Germinal center (tissue), 1 donor: Measurements from ENCODE around the gene HSP90AA1.
A peak's percentile ranks its signal among the peaks of the same experiment; 100 is the strongest.
"Not testable (repeated sequence)": the region's sequence is repeated elsewhere in the genome, so short reads cannot be mapped to it uniquely, and the experiment has no call there.

Source experiments
- DNase-seq: peaks from one replicate; pipeline ENCODE4 v3.0.0; 2012; ENCODE audit warnings: mixed read lengths, low spot score

The HSP90AA1 gene

DNA sequence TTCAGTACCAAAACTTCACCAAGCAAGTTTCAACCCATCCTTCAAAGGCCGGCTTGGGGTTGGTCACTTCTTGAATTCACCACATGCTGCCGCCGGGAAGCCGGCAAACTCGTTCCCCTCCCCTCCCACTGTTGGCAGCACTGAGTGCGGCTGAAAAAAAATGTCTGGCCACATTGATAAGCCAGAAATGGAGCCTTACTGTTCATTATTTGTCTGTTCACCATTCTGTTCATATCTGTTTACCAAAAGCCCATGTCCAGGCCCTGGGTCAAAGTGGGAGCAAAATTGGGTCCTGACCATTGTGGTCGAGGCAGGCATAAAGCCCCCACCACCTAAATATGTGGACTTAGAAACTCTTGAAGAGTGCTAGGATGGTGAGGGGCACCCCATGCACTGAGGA, 7.3 kb upstream of the HSP90AA1 start:
- no peak for DNase-seq

DNA sequence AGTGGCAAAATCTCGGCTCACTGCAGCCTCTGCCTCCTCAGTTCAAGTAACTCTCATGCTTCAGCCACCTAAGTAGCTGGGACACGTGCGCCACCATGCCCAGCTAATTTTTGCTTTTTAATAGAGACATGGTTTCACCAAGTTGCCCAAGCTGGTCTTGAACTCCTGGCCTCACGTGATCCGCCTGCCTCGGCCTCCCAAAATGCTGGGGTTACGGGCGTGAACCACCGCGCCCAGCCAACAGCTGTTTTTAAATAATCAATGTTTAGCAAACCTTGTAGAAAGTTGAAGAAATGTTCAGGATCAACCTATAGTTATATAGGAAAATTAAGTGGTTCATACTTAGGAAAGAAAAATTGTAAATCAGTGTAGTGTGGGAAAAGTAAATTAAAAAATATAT, 6.0 kb upstream of the HSP90AA1 start:
- no peak for DNase-seq

DNA sequence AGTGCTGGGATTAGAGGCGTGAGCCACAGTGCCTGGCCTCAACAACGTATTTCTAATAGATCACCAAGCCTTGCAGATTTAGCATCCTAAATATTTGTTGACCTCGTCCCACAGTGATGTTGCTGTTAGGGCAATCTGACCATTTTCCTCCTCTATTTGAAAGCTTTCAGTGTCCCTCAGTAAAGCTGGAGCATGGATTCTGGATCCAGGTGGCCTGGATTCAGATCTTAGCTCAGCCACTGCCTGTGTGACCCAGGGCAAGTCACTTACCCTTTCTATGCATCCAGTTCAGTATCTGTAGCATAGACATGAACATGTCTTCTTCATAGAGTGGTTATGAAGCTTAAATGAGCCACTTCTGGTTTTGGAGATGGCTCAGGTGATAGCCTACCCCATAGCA, 3.9 kb upstream of the HSP90AA1 start:
- DNase-seq, result no peak

DNA sequence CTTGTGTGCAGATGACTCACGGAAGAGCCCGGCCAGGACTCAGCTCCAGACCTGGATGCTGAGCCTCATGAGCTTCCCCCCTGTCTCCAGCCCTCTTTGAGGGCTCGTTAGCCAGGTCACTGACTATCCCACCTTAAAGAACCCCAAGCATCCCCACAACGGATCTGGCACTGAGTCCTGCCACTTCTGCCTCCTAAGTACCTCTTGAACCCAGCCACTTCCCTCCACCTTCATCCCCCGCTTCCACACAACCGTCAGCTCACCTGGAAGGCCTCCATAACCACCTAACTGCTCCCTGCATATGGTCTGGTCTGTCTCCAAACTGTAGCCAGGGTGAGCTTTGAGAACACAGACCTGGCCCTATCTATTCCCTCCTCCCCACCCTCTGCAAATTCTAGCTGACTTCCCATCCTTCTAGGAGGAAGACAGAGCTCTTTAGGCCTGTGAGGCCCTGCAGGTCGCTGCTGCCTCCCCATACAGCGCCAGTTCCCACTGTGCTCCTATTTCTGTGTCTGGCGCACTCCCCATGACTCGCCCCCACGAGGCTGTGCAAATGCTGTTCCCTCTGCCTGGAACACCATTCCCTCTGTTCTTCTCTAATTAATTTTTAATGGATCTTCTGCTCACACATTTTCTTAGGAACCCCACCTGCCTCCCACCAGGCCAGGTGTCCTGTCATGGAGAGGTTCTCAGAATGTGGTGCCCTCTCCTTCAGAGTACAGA, 2.9 kb upstream of the HSP90AA1 start:
- DNase-seq, result no peak

DNA sequence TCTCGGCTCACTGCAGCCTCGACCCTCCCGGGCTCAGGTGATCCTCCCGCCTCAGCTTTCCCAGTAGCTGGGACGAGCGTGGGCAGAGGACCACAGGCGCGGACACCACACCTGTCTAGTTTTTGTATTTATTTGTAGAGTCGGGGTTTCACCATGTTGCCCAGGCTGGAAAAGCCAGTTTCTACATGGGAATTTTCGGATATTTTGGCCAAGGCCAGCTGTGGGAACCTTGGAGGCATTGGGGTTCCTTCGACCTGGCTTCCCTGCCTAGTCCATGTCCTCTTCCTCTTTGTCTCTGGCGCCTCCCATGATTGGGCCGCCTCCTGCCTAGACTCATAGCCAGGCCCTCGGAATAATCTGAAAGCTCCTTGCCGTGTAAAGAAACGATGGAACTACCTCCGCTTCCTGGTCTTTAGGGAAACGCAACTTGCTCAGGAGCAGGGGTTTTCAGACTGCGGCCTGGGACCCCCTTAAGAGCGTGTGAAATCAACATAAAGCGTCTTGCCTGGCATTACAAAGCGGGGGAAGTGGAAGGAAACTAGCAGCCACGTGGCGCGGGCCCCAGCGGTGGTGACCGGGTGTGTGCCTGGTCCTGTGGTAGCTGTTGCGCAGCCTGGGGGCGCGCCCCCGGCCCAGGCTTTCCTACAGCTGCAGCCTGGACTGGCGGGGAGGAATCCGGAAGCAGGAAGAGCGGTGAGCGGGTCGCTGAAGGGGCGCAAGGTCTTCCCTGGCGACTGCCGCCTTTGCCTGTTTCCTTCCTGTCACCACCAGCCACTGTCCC, 1.4 kb upstream of the HSP90AA1 start:
- DNase-seq, result peak; percentile 55

DNA sequence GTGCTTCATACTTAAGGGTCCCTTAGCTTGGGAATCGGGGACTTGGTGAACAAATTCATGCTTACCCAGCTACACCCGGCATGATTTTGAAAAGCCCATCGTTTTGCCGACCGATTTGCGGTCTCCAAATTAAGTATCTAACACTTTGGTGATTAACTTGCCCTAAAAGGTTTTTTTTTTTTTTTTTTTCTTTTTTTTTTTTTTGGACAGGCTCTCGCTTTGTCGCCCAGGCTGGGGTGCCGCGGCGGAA, 843 bp upstream of the HSP90AA1 start:
- no peak for DNase-seq

DNA sequence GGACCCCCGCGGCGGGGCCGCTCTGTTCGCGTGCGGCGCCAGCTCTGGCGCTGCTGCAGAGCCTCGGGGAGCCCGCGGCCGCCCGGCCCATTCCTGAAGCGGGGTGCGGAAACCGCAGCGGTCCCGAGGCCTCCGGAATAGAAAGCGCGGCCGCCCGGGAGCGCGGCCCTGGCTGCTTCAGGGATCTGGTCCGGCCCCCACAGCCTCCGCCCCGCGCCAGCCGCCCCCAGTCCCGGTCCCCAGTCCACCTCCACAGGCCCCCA, 204 bp downstream of the HSP90AA1 start:
- DNase-seq, result no peak

DNA sequence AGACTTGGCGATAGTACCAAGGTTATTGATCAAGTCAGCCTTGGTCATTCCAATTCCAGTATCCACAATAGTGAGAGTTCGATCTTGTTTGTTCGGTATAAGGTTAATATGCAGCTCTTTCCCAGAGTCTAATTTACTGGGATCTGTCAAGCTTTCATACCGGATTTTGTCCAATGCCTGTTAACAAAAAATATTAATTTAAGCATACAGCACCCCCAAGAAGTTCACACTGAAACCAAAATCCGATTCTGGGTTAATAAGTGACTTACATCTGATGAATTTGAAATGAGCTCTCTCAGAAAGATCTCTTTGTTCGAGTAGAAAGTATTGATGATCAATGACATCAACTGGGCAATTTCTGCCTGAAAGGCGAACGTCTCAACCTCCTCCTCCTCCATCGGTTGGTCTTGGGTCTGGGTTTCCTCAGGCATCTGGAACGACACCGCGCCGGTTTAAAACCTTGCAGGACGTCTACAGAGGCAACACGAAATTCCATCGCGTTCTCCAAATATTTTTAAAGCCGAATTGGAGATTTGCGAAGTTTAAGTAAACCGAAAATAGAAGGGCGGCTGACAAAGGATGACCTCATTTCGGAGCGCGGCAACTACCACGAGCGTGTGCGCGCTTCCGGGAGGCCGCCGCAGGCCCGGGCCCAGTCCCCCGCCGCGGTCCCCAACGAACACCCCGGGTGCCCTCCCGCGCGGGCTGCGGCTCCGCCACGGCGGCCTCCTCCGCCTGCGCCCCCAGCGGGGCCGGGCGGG, 716 bp downstream of the HSP90AA1 start:
- DNase-seq, result peak; percentile 66

DNA sequence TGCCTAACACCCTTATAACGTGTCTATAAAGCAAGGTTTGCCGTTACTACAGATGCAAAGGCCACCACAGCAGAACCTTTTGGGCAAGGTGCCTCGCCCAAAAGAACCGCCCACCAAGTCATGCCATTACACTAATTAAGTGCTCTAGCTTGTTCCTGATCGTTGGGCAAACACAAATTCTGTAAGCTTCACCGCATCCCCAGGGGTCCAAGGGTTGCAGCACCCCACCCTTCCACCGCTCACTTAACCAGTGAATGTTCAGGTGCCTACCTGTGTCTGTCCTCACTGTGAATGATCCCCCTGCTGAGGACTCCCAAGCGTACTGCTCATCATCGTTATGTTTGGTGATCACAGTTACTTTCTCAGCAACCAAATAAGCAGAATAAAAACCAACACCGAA, 1.4 kb downstream of the HSP90AA1 start:
- DNase-seq, result no peak

DNA sequence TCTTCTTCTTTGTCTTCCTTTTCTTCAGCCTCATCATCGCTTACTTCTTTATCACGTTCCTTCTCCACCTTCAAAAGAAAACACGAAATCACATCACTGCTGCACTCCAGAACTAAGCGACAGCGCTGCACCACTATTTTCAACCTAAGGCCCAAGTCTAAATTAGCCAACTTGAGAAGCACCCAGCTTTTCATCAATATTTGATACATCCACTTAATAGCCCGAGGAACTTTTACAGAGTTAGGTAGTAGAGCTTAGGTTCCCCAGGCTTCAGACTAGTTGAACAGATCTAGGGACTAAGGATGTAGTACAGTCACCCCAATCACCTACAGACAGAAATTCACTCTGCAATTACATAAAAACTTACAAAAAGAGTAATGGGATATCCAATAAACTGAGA, 1.9 kb downstream of the HSP90AA1 start:
- DNase-seq, result no peak

DNA sequence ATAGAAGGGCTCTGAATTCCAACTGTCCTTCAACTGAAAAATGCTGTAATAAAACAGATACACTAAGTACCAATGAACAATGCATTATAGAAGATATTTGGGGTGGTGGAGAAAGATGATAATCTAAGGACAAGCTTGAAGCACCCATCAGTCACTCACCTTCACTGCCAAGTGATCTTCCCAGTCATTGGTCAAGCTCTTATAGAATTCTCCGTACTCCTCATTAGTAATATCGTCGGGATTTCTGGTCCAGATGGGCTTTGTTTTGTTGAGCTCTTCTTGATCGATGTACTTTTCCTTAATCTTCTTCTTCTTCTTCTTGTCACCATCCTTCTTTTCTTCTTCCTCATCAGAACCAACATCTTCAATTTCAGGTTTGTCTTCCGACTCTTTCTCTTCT, 2.3 kb downstream of the HSP90AA1 start:
- not testable (repeated sequence) for DNase-seq

DNA sequence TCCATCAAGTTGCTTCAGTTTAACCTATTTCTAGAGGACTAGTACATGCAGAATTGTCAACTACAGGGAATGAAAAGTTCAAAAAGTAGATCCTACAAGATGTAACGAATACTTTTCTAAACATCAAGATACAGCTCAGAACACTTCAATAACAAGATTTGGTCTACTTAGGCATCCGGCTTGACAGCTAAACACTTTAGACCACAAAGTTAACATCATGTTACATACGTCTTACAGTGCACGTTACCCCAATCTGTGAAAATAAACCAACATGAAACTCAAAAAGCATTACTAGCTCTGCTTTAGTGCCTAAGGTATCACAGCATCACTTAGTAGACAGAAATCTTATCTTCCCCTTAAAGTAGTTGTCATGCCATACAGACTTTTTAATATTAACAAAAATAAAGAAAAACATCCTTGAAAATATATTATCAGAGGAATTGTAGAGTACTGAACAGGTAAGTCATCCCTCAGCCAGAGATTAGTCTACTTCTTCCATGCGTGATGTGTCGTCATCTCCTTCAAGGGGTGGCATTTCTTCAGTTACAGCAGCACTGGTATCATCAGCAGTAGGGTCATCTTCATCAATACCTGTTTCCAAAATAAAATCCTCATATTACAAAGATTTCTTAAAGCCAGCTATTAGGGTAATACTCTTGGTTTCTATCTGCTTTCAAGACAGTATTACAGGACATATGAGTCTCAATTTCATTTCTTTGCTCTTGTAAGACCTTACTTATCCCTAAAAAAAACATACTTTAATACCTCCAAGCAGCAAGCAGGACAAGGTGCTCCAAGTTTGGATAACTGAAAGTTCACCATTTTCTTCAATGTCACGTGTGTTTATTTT, 5.4 kb downstream of the HSP90AA1 start:
- no peak for DNase-seq

DNA sequence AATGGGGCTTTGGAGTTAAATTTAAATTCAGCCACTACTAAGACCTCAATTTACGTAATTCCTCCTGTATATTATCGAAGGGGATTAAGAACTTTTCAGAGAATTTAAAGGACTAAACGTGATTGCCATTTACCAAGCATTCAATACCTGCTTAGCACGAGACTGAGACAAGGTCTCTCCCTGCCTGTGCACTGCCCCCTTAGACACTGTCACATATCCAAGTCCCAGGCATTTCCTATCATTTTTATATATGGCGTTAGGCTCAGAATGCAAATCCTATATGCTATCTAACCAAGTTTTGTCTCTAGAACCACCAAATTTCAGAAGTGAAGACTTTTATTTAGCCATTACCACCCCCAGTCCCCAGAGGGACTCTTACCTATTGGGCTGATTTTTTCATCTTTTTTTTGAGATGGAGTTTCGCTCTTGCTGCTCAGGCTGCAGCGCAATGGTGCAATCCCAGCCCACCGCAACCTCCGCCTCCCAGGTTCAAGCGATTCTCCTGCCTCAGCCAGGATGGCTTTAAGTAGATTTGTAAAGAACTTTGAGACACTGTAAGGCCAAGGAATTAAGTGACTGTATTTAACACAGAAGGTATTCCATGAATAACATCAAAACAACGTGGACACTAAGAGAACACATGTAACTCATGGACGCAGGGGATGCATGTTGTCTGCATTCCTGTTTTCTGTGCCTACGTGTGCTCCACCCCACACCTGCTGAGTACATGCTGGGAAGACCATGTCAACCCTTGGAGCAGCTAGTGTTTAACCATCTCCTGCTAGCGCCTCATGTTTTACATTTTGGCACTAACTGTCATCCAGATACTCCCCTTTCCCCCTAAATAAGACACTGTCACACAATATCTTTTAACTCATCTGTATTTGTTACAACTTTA, 6.4 kb downstream of the HSP90AA1 start:
- no peak for DNase-seq

DNA sequence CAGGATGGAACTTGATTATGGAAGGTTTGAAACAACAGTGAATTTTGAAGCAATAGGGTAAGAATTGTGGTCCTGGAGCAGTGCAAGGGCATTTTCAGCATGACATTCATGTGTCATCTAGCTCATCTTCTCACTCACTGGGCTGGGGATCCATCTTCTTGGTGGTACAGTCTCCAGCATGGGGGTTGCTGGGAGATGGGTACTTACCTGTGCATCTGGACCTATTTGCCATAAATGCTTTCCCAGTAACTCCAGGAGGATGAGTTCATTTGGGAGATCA, 7.2 kb downstream of the HSP90AA1 start:
- DNase-seq, result no peak

DNA sequence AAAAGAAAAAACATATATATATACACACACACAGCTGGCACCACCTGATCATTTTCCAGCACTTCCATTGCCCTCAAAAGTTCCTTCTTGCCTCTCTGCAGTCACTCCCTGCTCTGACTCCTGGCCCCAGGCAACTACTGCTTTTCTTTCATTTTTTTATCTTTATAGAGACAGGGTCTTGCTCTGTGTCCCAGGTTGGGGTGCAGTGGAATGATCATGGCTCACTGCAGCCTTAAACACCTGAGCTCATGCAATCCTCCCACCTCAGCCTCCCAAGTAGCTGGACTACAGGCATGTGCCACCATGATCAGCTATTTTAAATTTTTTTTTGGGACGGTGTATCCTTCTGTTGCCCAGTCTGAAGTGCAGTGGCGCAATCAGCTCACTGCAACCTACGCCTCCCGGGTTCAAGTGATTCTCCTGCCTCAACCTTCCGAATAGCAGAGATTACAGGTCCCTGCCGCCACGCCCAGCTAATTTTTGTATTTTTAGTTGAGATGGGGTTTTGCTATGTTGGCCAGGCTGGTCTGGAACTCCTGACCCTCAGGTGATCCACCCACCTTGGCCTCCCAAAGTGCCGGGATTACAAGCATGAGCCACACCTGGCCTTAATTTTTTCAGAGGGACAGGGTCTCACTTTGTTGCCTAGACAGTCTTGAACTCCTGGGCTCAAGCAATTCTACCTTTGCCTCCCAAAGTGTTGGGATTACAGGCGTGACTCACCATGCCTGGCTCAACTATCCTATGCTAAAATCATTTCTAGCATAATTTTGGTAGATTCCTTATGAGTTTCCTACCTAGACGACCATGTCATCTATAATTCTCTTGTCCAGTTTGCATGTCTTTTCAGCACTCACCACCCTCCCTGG, 7.8 kb downstream of the HSP90AA1 start:
- no peak for DNase-seq

DNA sequence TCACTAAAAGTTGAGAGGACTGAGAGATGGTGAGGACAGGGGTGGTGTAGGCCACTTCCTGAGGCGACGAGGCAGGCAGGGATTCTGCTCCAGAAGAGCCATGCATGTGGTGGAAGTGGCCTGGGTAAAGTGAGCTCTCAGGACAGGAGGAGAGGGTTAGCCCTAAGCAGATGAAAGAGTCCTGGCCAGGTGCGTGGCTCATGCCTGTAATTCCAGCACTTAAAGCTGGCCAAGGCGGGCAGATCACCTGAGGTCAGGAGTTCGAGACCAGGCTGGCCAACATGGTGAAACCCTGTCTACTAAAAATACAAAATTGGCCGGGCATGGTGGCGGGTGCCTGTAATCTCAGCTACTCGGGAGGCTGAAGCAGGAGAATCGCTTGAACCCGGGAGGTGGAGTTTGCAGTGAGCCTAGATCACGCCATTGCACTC, 8.5 kb downstream of the HSP90AA1 start:
- not testable (repeated sequence) for DNase-seq

DNA sequence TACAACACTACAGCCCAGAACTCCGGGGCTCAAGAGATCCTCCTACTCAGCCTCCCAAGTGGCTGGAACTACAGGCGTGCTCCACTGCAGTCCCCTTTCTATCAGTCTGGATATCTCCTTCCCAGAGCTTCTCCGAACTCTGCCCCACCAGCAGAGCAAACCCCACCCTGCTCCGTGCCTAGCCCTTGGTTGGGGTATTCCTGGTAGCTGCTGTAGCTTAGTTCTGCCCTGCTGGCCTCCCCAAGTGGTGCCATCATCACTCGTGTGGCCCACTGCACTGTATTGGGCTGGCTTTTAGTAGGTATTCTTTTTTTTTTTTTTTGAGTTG, 9.5 kb downstream of the HSP90AA1 start:
- no peak for DNase-seq

DNA sequence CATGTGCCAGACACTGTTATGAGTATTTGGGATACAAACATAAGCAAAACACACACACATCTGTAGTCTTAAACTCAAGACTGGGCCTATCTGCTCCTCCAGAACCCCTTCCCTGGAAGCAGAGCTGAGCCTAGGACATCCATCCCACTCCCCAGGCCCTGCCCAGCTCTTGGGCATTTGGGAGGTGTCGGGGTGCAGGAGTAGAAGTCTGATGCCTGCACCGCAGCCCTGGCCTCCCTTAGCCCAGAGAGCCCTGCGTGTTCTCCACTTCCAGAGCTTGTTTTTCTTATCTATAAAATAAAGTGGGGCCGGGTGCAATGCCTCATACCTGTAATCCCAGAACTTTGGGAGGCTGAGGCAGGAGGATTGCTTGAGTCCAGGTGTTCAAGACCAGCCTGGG, 11.7 kb downstream of the HSP90AA1 start:
- no peak for DNase-seq

DNA sequence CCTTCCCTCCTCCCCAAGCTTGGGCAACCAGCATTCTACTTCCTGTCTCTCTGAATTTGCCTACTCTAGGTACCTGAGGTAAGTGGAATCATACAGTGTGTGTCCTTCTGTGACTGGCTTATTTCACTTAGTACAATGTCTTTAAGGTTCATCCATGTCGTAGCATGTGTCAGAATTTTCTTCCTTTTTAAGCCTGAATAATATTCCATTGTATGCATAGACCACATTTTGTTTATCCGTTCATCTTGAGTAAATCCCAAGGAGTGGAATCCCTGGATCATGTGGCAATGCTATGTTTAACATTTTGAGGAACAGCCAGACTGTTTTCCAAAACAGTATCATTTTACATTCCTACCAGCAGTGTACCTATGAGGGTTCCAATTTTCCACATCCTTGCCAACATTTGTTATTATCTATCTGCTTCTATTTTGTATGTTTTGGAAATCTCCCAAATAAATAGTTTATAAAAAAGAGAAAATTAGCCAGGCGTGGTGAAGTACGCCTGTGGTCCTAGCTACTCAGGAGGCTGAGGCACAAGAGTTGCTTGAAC, 12.4 kb downstream of the HSP90AA1 start:
- no peak for DNase-seq

DNA sequence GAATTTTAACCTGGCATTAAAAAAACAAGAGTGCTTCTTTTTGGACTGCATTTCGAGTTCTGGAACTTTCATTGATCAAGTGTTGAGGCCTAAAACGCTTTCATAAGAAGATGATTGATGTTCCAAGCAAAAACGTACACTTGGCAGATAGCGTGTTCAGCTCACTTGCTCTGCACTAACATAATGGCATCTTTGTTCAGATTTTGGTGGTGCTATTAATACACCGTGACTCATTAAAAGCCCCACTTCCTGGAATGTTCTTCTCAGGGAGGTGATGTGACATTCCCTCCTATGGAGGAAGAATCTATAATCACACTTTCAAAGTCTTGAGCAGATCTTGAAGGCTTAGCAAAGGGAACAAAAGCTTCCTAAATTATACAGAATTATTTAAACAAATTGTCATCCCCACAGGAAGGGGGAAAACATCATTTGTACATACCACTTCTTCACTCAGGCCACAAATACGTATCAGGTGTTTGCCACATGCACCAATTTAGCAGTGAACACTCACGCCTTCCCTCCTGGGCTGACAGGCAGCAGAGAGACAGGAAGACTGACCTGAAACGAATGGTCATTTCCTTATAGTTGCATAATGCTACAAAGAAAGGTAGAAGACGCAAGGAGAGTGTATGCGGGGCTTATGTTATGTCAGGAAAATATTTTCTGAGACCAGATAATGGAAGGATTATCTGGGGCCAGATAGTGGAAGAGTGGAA, 15.4 kb downstream of the HSP90AA1 start:
- no peak for DNase-seq
